Peyer's patch (tissue), 4 donors: ENCODE results near the gene GAS2L1.

Experiments used
- CTCF ChIP-seq, 6 experiments: fragments of 450-650 bp in 4 of 6; fragments of 200-600 bp in 2 of 6; sonication (generic) in 1 of 6; IDR thresholded peaks; one replicate each; pipeline ENCODE4 v1.5.1; 2017 to 2019; ENCODE audit warnings: antibody characterized with exemption in 6 of 6, mild to moderate bottlenecking in 3 of 6, moderate library complexity in 1 of 6
- POLR2A ChIP-seq, 2 donors: fragments of 450-650 bp; IDR thresholded peaks; one replicate each; pipeline ENCODE4 v1.5.1; 2017; ENCODE audit warnings: antibody characterized with exemption in 2 of 2, mild to moderate bottlenecking in 2 of 2, moderate library complexity in 2 of 2

- no peak for TF ChIP-seq CTCF (IDR thresholded peaks at IDR 0.05)
- TF ChIP-seq POLR2A (IDR thresholded peaks at IDR 0.05) = no peak
Measured at GRCh38 chr22:29272624-29273023, 33.8 kb upstream of the GAS2L1 start.
